Upper lobe of right lung (tissue), 1 donor: ENCODE results near the gene CTAGE4. TPM values are rescaled to one million over a fixed set of nuclear protein-coding genes. Genes with fewer than 3 reads are reported as not detected.
"Not testable (repeated sequence)": the region's sequence is repeated elsewhere in the genome, so short reads cannot be mapped to it uniquely, and the experiment has no call there.

Source experiments
- ATAC-seq: fragments of 200-7000 bp; cut with Tn5 transposase; one replicate; pipeline ENCODE4 v1.9.1; 2020; ENCODE audit warnings: mild to moderate bottlenecking, moderate library complexity
- DNase-seq: peaks from one replicate; pipeline ENCODE4 v3.0.0-alpha.2; 2020
- H3K27ac ChIP-seq: fragments of 200-600 bp; one replicate; pipeline ENCODE4 v1.8.0; 2022
- H3K27me3 ChIP-seq: fragments of 200-600 bp; one replicate; pipeline ENCODE4 v1.8.0; 2022; ENCODE audit warnings: mild to moderate bottlenecking
- H3K36me3 ChIP-seq: fragments of 200-600 bp; one replicate; pipeline ENCODE4 v1.8.0; 2022
- H3K4me1 ChIP-seq: fragments of 200-600 bp; one replicate; pipeline ENCODE4 v1.8.0; 2022
- H3K4me3 ChIP-seq: fragments of 200-600 bp; one replicate; pipeline ENCODE4 v1.8.0; 2022; ENCODE audit warnings: mild to moderate bottlenecking
- H3K9me3 ChIP-seq: fragments of 200-600 bp; one replicate; pipeline ENCODE4 v1.8.0; 2022
- CTCF ChIP-seq: fragments of 200-600 bp; IDR thresholded peaks from one replicate; pipeline ENCODE4 v1.8.0; 2022; ENCODE audit warnings: antibody characterized with exemption
- intact Hi-C: fragments of 100-400 bp; cut with DNase I; formaldehyde crosslinking; loops from one replicate; pipeline ENCODE4 v1.11.0; 2022
- long read RNA-seq: library from polyadenylated mRNA; unstranded; transcript quantifications from one replicate; pipeline ENCODE4 v2.0.0, GENCODE V29; 2021
- total RNA-seq: library from RNA; stranded (reverse); fragmentation: NEBNext Ultra II Directional; extraction: Animal tissue kit (Norgen Biotek cat#: 25700); gene quantifications from one replicate; pipeline ENCODE4 v1.2.1, GENCODE V29; 2021
- donor health status: DM: no; HTN: yes; CAD: no; lungs with severe emphysema.

Gene CTAGE4
- total RNA-seq = 9.5 TPM
- long read RNA-seq, partial matches to known transcripts = 0 of 2 reads
- long read RNA-seq, other reads (novel, unspliced or antisense) = 0 of 2 reads

GRCh38 chr7:144183166-144183565, at the start of gene CTAGE4:
Gene CTAGE4 (plus strand): TSS chr7:144183466. CDS start chr7:144183504, 38 bp downstream.
- H3K27ac ChIP-seq, H3K36me3 ChIP-seq, intact Hi-C loops, H3K4me3 ChIP-seq, H3K27me3 ChIP-seq, H3K9me3 ChIP-seq, ATAC-seq, H3K4me1 ChIP-seq, DNase-seq: not testable (repeated sequence)

- intact Hi-C loops = no loop called here
- no peak for TF ChIP-seq CTCF
- DNase-seq (no peak), ATAC-seq (no peak)
- H3K9me3 ChIP-seq = no peaks in the 10 kb centered on the region
- H3K27ac ChIP-seq = no peak overlapping the region
- no peaks in the 10 kb centered on the region for H3K27me3 ChIP-seq
- no peaks in the 10 kb centered on the region for H3K36me3 ChIP-seq
- no peaks in the 10 kb centered on the region for H3K4me1 ChIP-seq
- H3K4me3 ChIP-seq = no peak overlapping the region
These were observed 49.1 kb upstream of the CTAGE4 start for GRCh38 chr7:144134116-144134515.

DNA sequence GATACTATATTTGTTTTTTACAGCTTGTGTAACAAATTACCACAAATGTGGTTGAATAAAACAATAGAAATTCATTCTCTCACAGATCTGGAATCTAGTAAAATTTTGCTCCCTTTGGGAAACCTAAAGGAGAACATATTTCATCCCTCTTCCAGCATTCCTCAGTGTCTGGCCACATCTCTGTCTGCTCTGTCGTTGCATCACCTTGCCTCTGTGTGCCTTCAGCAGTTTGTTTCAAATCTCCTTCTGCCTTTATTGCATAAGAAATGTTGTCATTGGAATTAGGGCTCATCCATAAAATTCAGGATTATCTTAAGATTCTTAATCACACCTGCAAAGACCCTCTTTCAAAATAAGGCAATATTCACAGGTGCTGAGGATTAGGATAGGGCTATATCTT, 45.8 kb upstream of the CTAGE4 start:
- ATAC-seq (no peak), DNase-seq (no peak)
- TF ChIP-seq CTCF = no peak
- H3K4me1 ChIP-seq = no peaks in the 10 kb centered on the region
- no peaks in the 10 kb centered on the region for H3K9me3 ChIP-seq
- no peaks in the 10 kb centered on the region for H3K36me3 ChIP-seq
- no peak overlapping the region for H3K27ac ChIP-seq
- intact Hi-C loops = no loop called here
- H3K4me3 ChIP-seq = no peak overlapping the region
- no peaks in the 10 kb centered on the region for H3K27me3 ChIP-seq

DNA sequence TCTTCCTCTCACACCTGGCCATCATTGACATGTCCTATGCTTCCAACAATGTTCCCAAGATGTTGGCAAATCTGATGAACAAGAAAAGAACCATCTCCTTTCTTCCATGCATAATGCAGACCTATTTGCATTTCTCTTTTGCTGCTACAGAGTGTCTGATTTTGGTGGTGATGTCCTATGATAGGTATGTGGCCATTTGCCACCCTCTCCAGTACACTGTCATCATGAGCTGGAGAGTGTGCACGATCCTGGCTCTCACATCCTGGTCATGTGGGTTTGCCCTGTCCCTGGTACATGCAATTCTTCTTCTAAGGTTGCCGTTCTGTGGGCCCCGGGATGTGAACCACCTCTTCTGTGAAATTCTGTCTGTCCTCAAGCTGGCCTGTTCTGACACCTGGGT, 41.1 kb upstream of the CTAGE4 start:
- no peaks in the 10 kb centered on the region for H3K9me3 ChIP-seq
- TF ChIP-seq CTCF = no peak
- no peaks in the 10 kb centered on the region for H3K27me3 ChIP-seq
- H3K27ac ChIP-seq = no peak overlapping the region
- no peaks in the 10 kb centered on the region for H3K36me3 ChIP-seq
- DNase-seq (no peak), ATAC-seq (no peak)
- H3K4me3 ChIP-seq = no peak overlapping the region
- intact Hi-C loops = no loop called here
- no peaks in the 10 kb centered on the region for H3K4me1 ChIP-seq

- no peaks in the 10 kb centered on the region for H3K36me3 ChIP-seq
- no peak for TF ChIP-seq CTCF
- ATAC-seq (no peak), DNase-seq (no peak)
- no peak overlapping the region for H3K27ac ChIP-seq
- peaks cover 9% of the 10 kb centered on the region for H3K9me3 ChIP-seq
- H3K4me1 ChIP-seq = no peaks in the 10 kb centered on the region
- intact Hi-C loops = no loop called here
- H3K4me3 ChIP-seq = no peak overlapping the region
- H3K27me3 ChIP-seq = no peaks in the 10 kb centered on the region
These were observed 38.8 kb upstream of the CTAGE4 start for GRCh38 chr7:144144426-144144825.

GRCh38 chr7:144148224-144148827, 34.9 kb upstream of the CTAGE4 start:
- no peaks in the 10 kb centered on the region for H3K36me3 ChIP-seq
- no peak overlapping the region for H3K27ac ChIP-seq
- DNase-seq (no peak), ATAC-seq (no peak)
- peaks cover 9% of the 10 kb centered on the region for H3K9me3 ChIP-seq
- no peak overlapping the region for H3K4me3 ChIP-seq
- no peak for TF ChIP-seq CTCF
- intact Hi-C loops = no loop called here
- no peaks in the 10 kb centered on the region for H3K27me3 ChIP-seq
- H3K4me1 ChIP-seq = no peaks in the 10 kb centered on the region
